Measurements from ENCODE around the gene DCTN3. TPM values are rescaled to one million over a fixed set of nuclear protein-coding genes. Genes with fewer than 3 reads are reported as not detected.

DCTN3 gene
- total RNA-seq, 1 donor from 2014 or later, result 94.8 TPM

GRCh38 chr9:34601937-34602573, 18.2 kb downstream of the DCTN3 start:
- Mint-ChIP-seq H3K4me1 (ENCODE audit: low read depth, unreplicated experiment) (peaks cover 3% of the 10 kb centered on the region), H3K27me3 (ENCODE audit: low read depth, unreplicated experiment) (peaks cover 38% of the 10 kb centered on the region)
- H3K36me3 ChIP-seq (ENCODE audit: insufficient read depth, low read length), result no peaks in the 10 kb centered on the region

GRCh38 chr9:34600908-34601307, 19.4 kb downstream of the DCTN3 start:
- Histone ChIP-seq H3K27me3 (ENCODE audit: insufficient read depth, low read length) (peaks cover 33% of the 10 kb centered on the region), H3K4me1 (ENCODE audit: insufficient read depth, low read length) (no peaks in the 10 kb centered on the region), H3K9me3 (ENCODE audit: insufficient read depth, low read depth, low read length) (no peaks in the 10 kb centered on the region), H2AFZ (ENCODE audit: low read depth, low read length) (no peak overlapping the region), H4K20me1 (ENCODE audit: insufficient read depth, low read length) (peaks cover 5% of the 10 kb centered on the region), H3K4me3 (ENCODE audit: insufficient read depth, low read depth, low read length) (no peak overlapping the region), H3K27ac (ENCODE audit: low read depth, low read length) (no peak overlapping the region), H3K36me3 (ENCODE audit: insufficient read depth, low read length) (no peaks in the 10 kb centered on the region), H3K4me2 (ENCODE audit: low read length) (no peak overlapping the region), H3K9ac (ENCODE audit: low read length) (no peak overlapping the region), H3K79me2 (ENCODE audit: insufficient read depth, low read length) (no peaks in the 10 kb centered on the region)
- Mint-ChIP-seq H3K9me3 (ENCODE audit: unreplicated experiment) (no peaks in the 10 kb centered on the region), H3K27ac (ENCODE audit: unreplicated experiment) (no peak overlapping the region), H3K27me3 (ENCODE audit: low read depth, unreplicated experiment) (peaks cover 47% of the 10 kb centered on the region), H3K36me3 (ENCODE audit: low read depth, unreplicated experiment) (no peaks in the 10 kb centered on the region), H3K4me1 (ENCODE audit: low read depth, unreplicated experiment) (peaks cover 3% of the 10 kb centered on the region), H3K4me3 (ENCODE audit: unreplicated experiment) (no peak overlapping the region)
- DNase-seq (ENCODE audit: low read depth) (no peak), FAIRE-seq (no peak)
- TF ChIP-seq CTCF (IDR thresholded peaks at IDR 0.05; ENCODE audit: insufficient read depth, low read depth, low read length), result no peak
- TF ChIP-seq EZH2 (IDR thresholded peaks at IDR 0.05; ENCODE audit: insufficient read depth, low read length), result no peak

More at GRCh38 chr9:34601937-34602573, 18.2 kb downstream of the DCTN3 start:
- DNase-seq (ENCODE audit: low read depth), result no peak
- Histone ChIP-seq H4K20me1 (ENCODE audit: insufficient read depth, low read length) (peaks cover 5% of the 10 kb centered on the region), H3K4me1 (ENCODE audit: insufficient read depth, low read length) (no peaks in the 10 kb centered on the region), H3K9me3 (ENCODE audit: insufficient read depth, low read depth, low read length) (no peaks in the 10 kb centered on the region), H3K4me2 (ENCODE audit: low read length) (no peak overlapping the region), H3K79me2 (ENCODE audit: insufficient read depth, low read length) (no peaks in the 10 kb centered on the region), H2AFZ (ENCODE audit: low read depth, low read length) (no peak overlapping the region), H3K27me3 (ENCODE audit: insufficient read depth, low read length) (peaks cover 27% of the 10 kb centered on the region), H3K27ac (ENCODE audit: low read depth, low read length) (no peak overlapping the region), H3K9ac (ENCODE audit: low read length) (peak overlapping the region; percentile 23), H3K4me3 (ENCODE audit: insufficient read depth, low read depth, low read length) (no peak overlapping the region)
- Mint-ChIP-seq H3K27ac (ENCODE audit: unreplicated experiment) (no peak overlapping the region), H3K36me3 (ENCODE audit: low read depth, unreplicated experiment) (no peaks in the 10 kb centered on the region), H3K4me3 (ENCODE audit: unreplicated experiment) (no peak overlapping the region), H3K9me3 (ENCODE audit: unreplicated experiment) (no peaks in the 10 kb centered on the region)
- FAIRE-seq, result no peak
- no peak for TF ChIP-seq EZH2 (IDR thresholded peaks at IDR 0.05; ENCODE audit: insufficient read depth, low read length)
- TF ChIP-seq CTCF (IDR thresholded peaks at IDR 0.05; ENCODE audit: insufficient read depth, low read depth, low read length), result no peak

GRCh38 chr9:34599546-34599945, 20.7 kb downstream of the DCTN3 start:
- no peak overlapping the region for H3K4me2 ChIP-seq (ENCODE audit: low read length)
- H3K27me3 Mint-ChIP-seq (ENCODE audit: low read depth, unreplicated experiment), result peaks cover 55% of the 10 kb centered on the region
- no peaks in the 10 kb centered on the region for H3K36me3 Mint-ChIP-seq (ENCODE audit: low read depth, unreplicated experiment)
- H3K27me3 ChIP-seq (ENCODE audit: insufficient read depth, low read length), result peaks cover 34% of the 10 kb centered on the region
- H3K4me3 ChIP-seq (ENCODE audit: insufficient read depth, low read depth, low read length), result no peak overlapping the region
- no peaks in the 10 kb centered on the region for H3K9me3 Mint-ChIP-seq (ENCODE audit: unreplicated experiment)
- no peaks in the 10 kb centered on the region for H3K9me3 ChIP-seq (ENCODE audit: insufficient read depth, low read depth, low read length)
- no peak overlapping the region for H3K27ac Mint-ChIP-seq (ENCODE audit: unreplicated experiment)
- no peaks in the 10 kb centered on the region for H3K4me1 ChIP-seq (ENCODE audit: insufficient read depth, low read length)
- no peak for FAIRE-seq
- H3K9ac ChIP-seq (ENCODE audit: low read length), result no peak overlapping the region
- DNase-seq (ENCODE audit: low read depth), result no peak
- H3K27ac ChIP-seq (ENCODE audit: low read depth, low read length), result no peak overlapping the region
- peaks cover 3% of the 10 kb centered on the region for H3K4me1 Mint-ChIP-seq (ENCODE audit: low read depth, unreplicated experiment)
- H2AFZ ChIP-seq (ENCODE audit: low read depth, low read length), result no peak overlapping the region
- H3K79me2 ChIP-seq (ENCODE audit: insufficient read depth, low read length), result no peaks in the 10 kb centered on the region
- H3K36me3 ChIP-seq (ENCODE audit: insufficient read depth, low read length), result no peaks in the 10 kb centered on the region
- no peak overlapping the region for H3K4me3 Mint-ChIP-seq (ENCODE audit: unreplicated experiment)
- H4K20me1 ChIP-seq (ENCODE audit: insufficient read depth, low read length), result peaks cover 5% of the 10 kb centered on the region
- TF ChIP-seq CTCF (IDR thresholded peaks at IDR 0.05; ENCODE audit: insufficient read depth, low read depth, low read length), result no peak
- no peak for TF ChIP-seq EZH2 (IDR thresholded peaks at IDR 0.05; ENCODE audit: insufficient read depth, low read length)

All from astrocyte (in vitro differentiated cells and primary cell).